Measurements from ENCODE around the gene MDM1. TPM values are rescaled to one million over a fixed set of nuclear protein-coding genes. Genes with fewer than 3 reads are reported as not detected.

The MDM1 gene
- polyA plus RNA-seq, 1 experiment: 8.5 TPM

GRCh38 chr12:68268967-68269366 is 63.2 kb downstream of the MDM1 start:
- Histone ChIP-seq H3K36me3 (ENCODE audit: control insufficient read depth, insufficient read depth, low read length) (no peaks in the 10 kb centered on the region), H3K4me3 (ENCODE audit: low read depth, low read length) (no peak overlapping the region), H3K27me3 (ENCODE audit: control insufficient read depth, insufficient read depth, low read length) (no peaks in the 10 kb centered on the region)
- POLR2A ChIA-PET: no interaction called here
- no peak for DNase-seq (ENCODE audit: low read depth)
- no peak for TF ChIP-seq CTCF (IDR thresholded peaks at IDR 0.05; ENCODE audit: insufficient read depth, low read depth, low read length)
- CTCF ChIA-PET: interaction anchor here (0.6 kb wide), 1 partner anchor 44 kb away, joined by 3 read pairs; no protein-coding TSS in a partner anchor

GRCh38 chr12:68267892-68268396 is 64.2 kb downstream of the MDM1 start:
- no peak for TF ChIP-seq CTCF (IDR thresholded peaks at IDR 0.05; ENCODE audit: insufficient read depth, low read depth, low read length)
- ChIA-PET POLR2A (no interaction called here), CTCF (no interaction called here)

GRCh38 chr12:68264857-68265256 is 67.3 kb downstream of the MDM1 start:
- no peak for DNase-seq (ENCODE audit: low read depth)
- ChIA-PET POLR2A (interaction anchor here (0.5 kb wide), 1 partner anchor 214 kb away, joined by 3 read pairs; no protein-coding TSS in a partner anchor), CTCF (interaction anchor here (1.0 to 1.2 kb wide), 2 partner anchors 13 to 42 kb away, joined by 3 read pairs; no protein-coding TSS in a partner anchor)
- Histone ChIP-seq H3K36me3 (ENCODE audit: control insufficient read depth, insufficient read depth, low read length) (no peaks in the 10 kb centered on the region), H3K4me3 (ENCODE audit: low read depth, low read length) (no peak overlapping the region), H3K27me3 (ENCODE audit: control insufficient read depth, insufficient read depth, low read length) (no peaks in the 10 kb centered on the region)
- no peak for TF ChIP-seq CTCF (IDR thresholded peaks at IDR 0.05; ENCODE audit: insufficient read depth, low read depth, low read length)

More at GRCh38 chr12:68267892-68268396, 64.2 kb downstream of the MDM1 start:
- Histone ChIP-seq H3K36me3 (ENCODE audit: control insufficient read depth, insufficient read depth, low read length) (no peaks in the 10 kb centered on the region), H3K4me3 (ENCODE audit: low read depth, low read length) (no peak overlapping the region), H3K27me3 (ENCODE audit: control insufficient read depth, insufficient read depth, low read length) (no peaks in the 10 kb centered on the region)
- DNase-seq (ENCODE audit: low read depth): peak; percentile 80

GRCh38 chr12:68264158-68264855 is 67.9 kb downstream of the MDM1 start:
- DNase-seq (ENCODE audit: low read depth): no peak
- ChIA-PET CTCF (interaction anchor here (1.0 kb wide), 1 partner anchor 13 kb away, joined by 3 read pairs; no protein-coding TSS in a partner anchor), POLR2A (interaction anchor here (0.5 kb wide), 1 partner anchor 215 kb away, joined by 3 read pairs; no protein-coding TSS in a partner anchor)
- no peak for TF ChIP-seq CTCF (IDR thresholded peaks at IDR 0.05; ENCODE audit: insufficient read depth, low read depth, low read length)
- Histone ChIP-seq H3K27me3 (ENCODE audit: control insufficient read depth, insufficient read depth, low read length) (no peaks in the 10 kb centered on the region), H3K36me3 (ENCODE audit: control insufficient read depth, insufficient read depth, low read length) (no peaks in the 10 kb centered on the region), H3K4me3 (ENCODE audit: low read depth, low read length) (no peak overlapping the region)

- TF ChIP-seq CTCF (IDR thresholded peaks at IDR 0.05; ENCODE audit: insufficient read depth, low read depth, low read length): no peak
- no peaks in the 10 kb centered on the region for H3K36me3 ChIP-seq (ENCODE audit: control insufficient read depth, insufficient read depth, low read length)
- CTCF ChIA-PET: no interaction called here
- POLR2A ChIA-PET: no interaction called here
- no peak for DNase-seq (ENCODE audit: low read depth)
- H3K4me3 ChIP-seq (ENCODE audit: low read depth, low read length): no peak overlapping the region
- H3K27me3 ChIP-seq (ENCODE audit: control insufficient read depth, insufficient read depth, low read length): no peaks in the 10 kb centered on the region
Measured at GRCh38 chr12:68263366-68263765, 68.8 kb downstream of the MDM1 start.
